Endodermal cell (in vitro differentiated cells): ENCODE results near the gene TMEM179B. TPM values are rescaled to one million over a fixed set of nuclear protein-coding genes. Genes with fewer than 3 reads are reported as not detected.
A peak's percentile ranks its signal among the peaks of the same experiment; 100 is the strongest.

ENCODE experiments used
- DNase-seq: peaks from one replicate; pipeline ENCODE4 v3.0.0-alpha.2; 2017
- H3K27ac ChIP-seq: 2 replicates; pipeline ENCODE4 v1.5.1; 2013; ENCODE audit warnings: mild to moderate bottlenecking, low read depth, low read length, moderate library complexity
- H3K27me3 ChIP-seq: 2 replicates; pipeline ENCODE4 v1.6.1; 2013; ENCODE audit warnings: mild to moderate bottlenecking, low read length, moderate library complexity; ENCODE audit not compliant: insufficient read depth, control insufficient read depth, poor library complexity, severe bottlenecking
- H3K36me3 ChIP-seq: 2 replicates; pipeline ENCODE4 v1.7.0; 2013; ENCODE audit warnings: mild to moderate bottlenecking, low read length, moderate library complexity; ENCODE audit not compliant: control insufficient read depth, insufficient read depth
- H3K4me1 ChIP-seq: one replicate; pipeline ENCODE4 v1.7.0; 2013; ENCODE audit warnings: low read length; ENCODE audit not compliant: control insufficient read depth, insufficient read depth
- H3K4me3 ChIP-seq: 2 replicates; pipeline ENCODE4 v1.5.1; 2013; ENCODE audit warnings: mild to moderate bottlenecking, low read length, moderate library complexity
- H3K9ac ChIP-seq: 2 replicates; pipeline ENCODE4 v1.6.1; 2013; ENCODE audit warnings: mild to moderate bottlenecking, low read length, moderate library complexity; ENCODE audit not compliant: poor library complexity, severe bottlenecking; ENCODE audit errors: extremely low read depth
- H3K9me3 ChIP-seq: 2 replicates; pipeline ENCODE4 v1.6.1; 2013; ENCODE audit warnings: mild to moderate bottlenecking, low read length, moderate library complexity; ENCODE audit not compliant: control insufficient read depth
- H3K27ac Mint-ChIP-seq: 2 replicates; pipeline ENCODE4 v1.8.0; 2020; ENCODE audit warnings: mixed read lengths
- H3K27me3 Mint-ChIP-seq: 2 replicates; pipeline ENCODE4 v1.8.0; 2021; ENCODE audit warnings: mild to moderate bottlenecking, mixed read lengths; ENCODE audit not compliant: insufficient read depth
- H3K36me3 Mint-ChIP-seq: 2 replicates; pipeline ENCODE4 v1.8.0; 2020; ENCODE audit warnings: low read depth, mixed read lengths
- H3K4me1 Mint-ChIP-seq: 2 replicates; pipeline ENCODE4 v1.8.0; 2020; ENCODE audit warnings: mixed read lengths
- H3K4me3 Mint-ChIP-seq: 2 replicates; pipeline ENCODE4 v1.8.0; 2020; ENCODE audit warnings: mild to moderate bottlenecking, moderate library complexity, mixed read lengths
- H3K9me3 Mint-ChIP-seq: 2 replicates; pipeline ENCODE4 v1.8.0; 2020; ENCODE audit warnings: mild to moderate bottlenecking, mixed read lengths
- WGBS, 2 experiments: methylation state at CpG; one replicate each; pipeline versions ENCODE4 v1.1.5 to v1.1.7; 2013; ENCODE audit warnings: missing lambda C conversion rate in 2 of 2, mixed read lengths in 1 of 2; ENCODE audit not compliant: insufficient coverage in 1 of 2, insufficient read length in 1 of 2; 5-methylcytosine and 5-hydroxymethylcytosine counted together
- total RNA-seq, 2 donors: library from RNA; stranded (reverse); fragmentation: NEBNext Ultra II Directional in 1 of 2; extraction: Animal tissue kit (Norgen Biotek cat#: 25700) in 1 of 2; gene quantifications; 2 replicates in 1 of 2; 3 replicates in 1 of 2; pipeline ENCODE4 v1.2.1, GENCODE V29; 2021
- TF ChIP-seq, protein P1 (sequence below): fragments of 200-600 bp; sonication (generic); conservative IDR thresholded peaks from 2 replicates; pipeline ENCODE4 v1.5.0; 2021; ENCODE audit warnings: antibody characterized with exemption, mild to moderate bottlenecking

The TMEM179B gene
- total RNA-seq, 2 donors from 2014 or later: 31.0 TPM

DNA sequence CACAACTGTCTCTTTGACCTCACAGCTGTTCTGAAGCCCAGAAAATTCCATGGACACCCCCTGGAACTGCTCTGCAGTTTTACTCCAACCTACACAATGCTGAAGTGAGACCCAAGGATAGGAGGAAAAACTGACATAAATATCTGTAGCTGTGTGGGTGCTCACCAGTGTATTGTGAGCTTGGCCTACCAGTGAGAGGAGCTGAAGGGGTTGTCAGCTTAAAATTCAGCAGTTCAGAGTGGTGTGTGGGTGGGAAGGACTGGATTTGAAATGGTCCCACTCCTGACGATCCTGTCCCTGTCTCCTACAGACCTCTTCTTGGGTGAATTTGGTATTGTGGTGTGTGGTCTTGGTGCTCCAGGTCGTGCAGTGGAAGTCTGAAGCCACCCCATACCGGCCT, 2.4 kb downstream of the TMEM179B start:
- H3K4me3 ChIP-seq: no peak overlapping the region
- H3K27me3 ChIP-seq: no peaks in the 10 kb centered on the region
- H3K9ac ChIP-seq: no peak overlapping the region
- no peaks in the 10 kb centered on the region for H3K9me3 ChIP-seq
- Mint-ChIP-seq H3K9me3 (no peaks in the 10 kb centered on the region), H3K27ac (peak overlapping the region; percentile 82), H3K36me3 (peaks cover 37% of the 10 kb centered on the region), H3K4me3 (peak overlapping the region; percentile 92), H3K27me3 (no peaks in the 10 kb centered on the region), H3K4me1 (peaks cover 15% of the 10 kb centered on the region)
- H3K4me1 ChIP-seq: no peaks in the 10 kb centered on the region
- WGBS, 2 experiments: 90 to 91% methylated on average over 2 to 3 of the region's 3 CpGs
- no peak overlapping the region for H3K27ac ChIP-seq
- H3K36me3 ChIP-seq: peaks cover 47% of the 10 kb centered on the region
- DNase-seq: no peak
- TF ChIP-seq, protein P1, sequence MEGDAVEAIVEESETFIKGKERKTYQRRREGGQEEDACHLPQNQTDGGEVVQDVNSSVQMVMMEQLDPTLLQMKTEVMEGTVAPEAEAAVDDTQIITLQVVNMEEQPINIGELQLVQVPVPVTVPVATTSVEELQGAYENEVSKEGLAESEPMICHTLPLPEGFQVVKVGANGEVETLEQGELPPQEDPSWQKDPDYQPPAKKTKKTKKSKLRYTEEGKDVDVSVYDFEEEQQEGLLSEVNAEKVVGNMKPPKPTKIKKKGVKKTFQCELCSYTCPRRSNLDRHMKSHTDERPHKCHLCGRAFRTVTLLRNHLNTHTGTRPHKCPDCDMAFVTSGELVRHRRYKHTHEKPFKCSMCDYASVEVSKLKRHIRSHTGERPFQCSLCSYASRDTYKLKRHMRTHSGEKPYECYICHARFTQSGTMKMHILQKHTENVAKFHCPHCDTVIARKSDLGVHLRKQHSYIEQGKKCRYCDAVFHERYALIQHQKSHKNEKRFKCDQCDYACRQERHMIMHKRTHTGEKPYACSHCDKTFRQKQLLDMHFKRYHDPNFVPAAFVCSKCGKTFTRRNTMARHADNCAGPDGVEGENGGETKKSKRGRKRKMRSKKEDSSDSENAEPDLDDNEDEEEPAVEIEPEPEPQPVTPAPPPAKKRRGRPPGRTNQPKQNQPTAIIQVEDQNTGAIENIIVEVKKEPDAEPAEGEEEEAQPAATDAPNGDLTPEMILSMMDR: no peak

DNA sequence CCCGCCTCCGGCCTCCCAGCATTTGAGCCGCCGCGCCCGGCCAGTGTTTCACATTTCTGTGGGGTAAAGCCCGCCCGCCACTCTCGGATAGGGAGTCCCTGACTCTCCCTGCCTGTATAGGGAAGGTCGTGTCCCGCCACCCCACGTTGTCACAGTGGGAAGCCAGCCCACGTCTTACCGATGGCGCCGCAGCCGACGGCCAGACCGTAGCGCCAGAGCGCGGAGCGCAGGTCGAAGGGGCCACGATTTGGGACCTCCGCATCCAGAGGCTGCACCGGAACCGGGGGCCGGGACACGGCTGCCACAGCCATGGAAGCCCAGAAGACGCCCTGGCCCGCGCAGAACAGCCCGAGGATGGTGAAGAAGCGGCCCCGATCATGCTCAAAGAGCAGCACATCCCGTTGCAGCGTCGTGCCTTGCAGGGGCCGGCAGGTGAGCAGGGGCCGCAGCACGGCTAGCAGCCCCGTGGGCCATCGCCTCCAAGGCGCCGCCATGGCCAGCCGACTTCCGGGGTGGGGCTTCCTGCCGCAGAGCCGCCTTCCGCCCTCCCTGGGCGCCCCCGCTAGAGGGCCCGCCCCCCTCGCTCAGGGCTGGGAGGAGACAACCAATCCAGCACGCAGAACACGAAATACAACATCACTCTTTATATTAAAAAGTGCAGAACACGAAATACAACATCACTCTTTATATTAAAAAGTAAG, 4.4 kb downstream of the TMEM179B start, which contains the start of gene TMEM223:
Gene TMEM223 (minus strand): TSS at position 506 of the 701 bp plus-strand sequence. CDS start 12 bp downstream, at position 494.
- Histone ChIP-seq H3K27ac (peak within 1 kb of the TSS; percentile 52), H3K9ac (peak within 1 kb of the TSS; percentile 87), H3K36me3 (peaks cover 57% of the 10 kb centered on the region), H3K4me3 (peak within 1 kb of the TSS; percentile 89), H3K4me1 (no peaks in the 10 kb centered on the region), H3K9me3 (no peaks in the 10 kb centered on the region), H3K27me3 (no peaks in the 10 kb centered on the region)
- DNase-seq: peak; percentile 94
- WGBS, 2 experiments: 0 to 1% methylated on average over 36 to 58 of the region's 58 CpGs
- Mint-ChIP-seq H3K4me3 (peak within 1 kb of the TSS; percentile 92), H3K27me3 (no peaks in the 10 kb centered on the region), H3K36me3 (peaks cover 51% of the 10 kb centered on the region), H3K27ac (peak within 1 kb of the TSS; percentile 93), H3K9me3 (no peaks in the 10 kb centered on the region), H3K4me1 (peaks cover 15% of the 10 kb centered on the region)
- TF ChIP-seq, protein P1: no peak

DNA sequence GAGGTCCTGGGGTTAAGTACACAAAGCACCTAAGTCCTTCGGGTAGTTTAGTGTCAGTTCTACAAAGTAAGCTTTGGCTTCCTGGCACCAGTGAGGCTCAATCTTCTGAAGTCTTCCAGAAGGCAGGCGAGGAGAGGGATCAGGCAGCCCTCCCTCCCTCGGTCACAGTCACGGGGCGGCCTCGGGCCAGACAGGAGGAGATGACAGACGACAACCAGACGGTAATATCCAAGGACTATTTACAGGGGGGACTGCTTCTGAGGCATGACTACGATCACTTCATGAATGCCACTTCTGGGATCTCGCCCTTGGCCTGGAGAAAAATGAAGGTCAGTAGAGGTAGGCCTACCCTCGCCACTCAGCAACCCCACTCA, 5.0 kb downstream of the TMEM179B start:
- Histone ChIP-seq H3K4me3 (peak overlapping the region; percentile 89), H3K36me3 (peaks cover 62% of the 10 kb centered on the region), H3K9me3 (no peaks in the 10 kb centered on the region), H3K9ac (no peak overlapping the region), H3K4me1 (no peaks in the 10 kb centered on the region), H3K27me3 (no peaks in the 10 kb centered on the region), H3K27ac (peak overlapping the region; percentile 42)
- H3K9me3 Mint-ChIP-seq: no peaks in the 10 kb centered on the region
- DNase-seq: peak; percentile 67
- H3K27me3 Mint-ChIP-seq: no peaks in the 10 kb centered on the region
- H3K4me1 Mint-ChIP-seq: peaks cover 15% of the 10 kb centered on the region
- peaks cover 57% of the 10 kb centered on the region for H3K36me3 Mint-ChIP-seq
- 55 to 76% methylated on average over 4 to 11 of the region's 11 CpGs for WGBS, 2 experiments
- H3K4me3 Mint-ChIP-seq: peak overlapping the region; percentile 92
- H3K27ac Mint-ChIP-seq: peak overlapping the region; percentile 89
- TF ChIP-seq, protein P1: no peak
